ENCODE data around the gene EFNA5.
A peak's percentile ranks its signal among the peaks of the same experiment; 100 is the strongest.

Gene EFNA5

GRCh38 chr5:107572715-107573368, 97.9 kb downstream of the EFNA5 start:
- DNase-seq (ENCODE audit: low read depth), result no peak
- H3K4me3 ChIP-seq (ENCODE audit: low read depth, low read length), result no peak overlapping the region
- no peak for TF ChIP-seq MAX (IDR thresholded peaks at IDR 0.05; ENCODE audit: low read depth, low read length)
- no peak for TF ChIP-seq POLR2A (IDR thresholded peaks at IDR 0.05; ENCODE audit: extremely low read depth, insufficient read length)
- no peak for TF ChIP-seq CTCF (IDR thresholded peaks at IDR 0.05; ENCODE audit: low read depth, low read length)
- TF ChIP-seq MYC (IDR thresholded peaks at IDR 0.05; ENCODE audit: low read depth, low read length), result no peak

GRCh38 chr5:107571621-107572536, 98.9 kb downstream of the EFNA5 start:
- peak; percentile 84 for DNase-seq (ENCODE audit: low read depth)
- no peak overlapping the region for H3K4me3 ChIP-seq (ENCODE audit: low read depth, low read length)
- TF ChIP-seq CTCF (IDR thresholded peaks at IDR 0.05; ENCODE audit: low read depth, low read length) (peak; percentile 79), MAX (IDR thresholded peaks at IDR 0.05; ENCODE audit: low read depth, low read length) (no peak), POLR2A (IDR thresholded peaks at IDR 0.05; ENCODE audit: extremely low read depth, insufficient read length) (no peak)

GRCh38 chr5:107570805-107571531, 99.8 kb downstream of the EFNA5 start:
- DNase-seq (ENCODE audit: low read depth), result no peak
- TF ChIP-seq CTCF (IDR thresholded peaks at IDR 0.05; ENCODE audit: low read depth, low read length) (no peak), POLR2A (IDR thresholded peaks at IDR 0.05; ENCODE audit: extremely low read depth, insufficient read length) (no peak), MYC (IDR thresholded peaks at IDR 0.05; ENCODE audit: low read depth, low read length) (no peak), MAX (IDR thresholded peaks at IDR 0.05; ENCODE audit: low read depth, low read length) (no peak)
- H3K4me3 ChIP-seq (ENCODE audit: low read depth, low read length), result no peak overlapping the region

GRCh38 chr5:107570181-107570580, 100.6 kb downstream of the EFNA5 start:
- no peak overlapping the region for H3K4me3 ChIP-seq (ENCODE audit: low read depth, low read length)
- no peak for DNase-seq (ENCODE audit: low read depth)
- no peak for TF ChIP-seq POLR2A (IDR thresholded peaks at IDR 0.05; ENCODE audit: extremely low read depth, insufficient read length)
- TF ChIP-seq CTCF (IDR thresholded peaks at IDR 0.05; ENCODE audit: low read depth, low read length), result no peak
- TF ChIP-seq MYC (IDR thresholded peaks at IDR 0.05; ENCODE audit: low read depth, low read length), result no peak
- TF ChIP-seq MAX (IDR thresholded peaks at IDR 0.05; ENCODE audit: low read depth, low read length), result no peak

- no peak overlapping the region for H3K4me3 ChIP-seq (ENCODE audit: low read depth, low read length)
- no peak for TF ChIP-seq MYC (IDR thresholded peaks at IDR 0.05; ENCODE audit: low read depth, low read length)
- no peak for TF ChIP-seq CTCF (IDR thresholded peaks at IDR 0.05; ENCODE audit: low read depth, low read length)
- no peak for TF ChIP-seq POLR2A (IDR thresholded peaks at IDR 0.05; ENCODE audit: extremely low read depth, insufficient read length)
- no peak for TF ChIP-seq MAX (IDR thresholded peaks at IDR 0.05; ENCODE audit: low read depth, low read length)
- DNase-seq (ENCODE audit: low read depth), result no peak
Measured at GRCh38 chr5:107567901-107568671, 102.7 kb downstream of the EFNA5 start.

Data from NB4 (cell line).